Neutrophil (primary cell): ENCODE results near the gene KCTD4.

ENCODE experiments used
- H3K27ac ChIP-seq: fragments of 200-600 bp; sonication (generic); 2 replicates; pipeline ENCODE4 v1.5.1; 2016; ENCODE audit warnings: mild to moderate bottlenecking, moderate library complexity
- H3K27me3 ChIP-seq: fragments of 200-600 bp; sonication (generic); 2 replicates; pipeline ENCODE4 v1.6.0; 2016; ENCODE audit warnings: mild to moderate bottlenecking
- H3K36me3 ChIP-seq: fragments of 200-600 bp; sonication (generic); 2 replicates; pipeline ENCODE4 v1.5.1; 2017
- H3K4me1 ChIP-seq, 2 experiments: fragments of 200-600 bp in 1 of 2; sonication (generic) in 1 of 2; 1 replicate in 1 of 2; 2 replicates in 1 of 2; pipeline versions ENCODE4 v1.5.1 to v1.6.1; 2013 to 2016; ENCODE audit warnings: low read depth in 1 of 2, low read length in 1 of 2, mild to moderate bottlenecking in 1 of 2, moderate library complexity in 1 of 2; ENCODE audit not compliant: control insufficient read depth in 1 of 2, insufficient read depth in 1 of 2
- H3K4me3 ChIP-seq, 2 experiments: fragments of 200-600 bp in 1 of 2; sonication (generic) in 1 of 2; 1 replicate in 1 of 2; 2 replicates in 1 of 2; pipeline ENCODE4 v1.5.1; 2013 to 2016; ENCODE audit warnings: low read depth in 1 of 2, low read length in 1 of 2, mild to moderate bottlenecking in 1 of 2, moderate library complexity in 1 of 2
- H3K9me3 ChIP-seq: fragments of 200-600 bp; sonication (generic); 2 replicates; pipeline ENCODE4 v1.5.1; 2016
- TF ChIP-seq, protein P1 (sequence below): fragments of 200-600 bp; sonication (generic); IDR thresholded peaks from 2 replicates; pipeline ENCODE4 v1.5.1; 2016; ENCODE audit warnings: antibody characterized with exemption

Gene KCTD4

DNA sequence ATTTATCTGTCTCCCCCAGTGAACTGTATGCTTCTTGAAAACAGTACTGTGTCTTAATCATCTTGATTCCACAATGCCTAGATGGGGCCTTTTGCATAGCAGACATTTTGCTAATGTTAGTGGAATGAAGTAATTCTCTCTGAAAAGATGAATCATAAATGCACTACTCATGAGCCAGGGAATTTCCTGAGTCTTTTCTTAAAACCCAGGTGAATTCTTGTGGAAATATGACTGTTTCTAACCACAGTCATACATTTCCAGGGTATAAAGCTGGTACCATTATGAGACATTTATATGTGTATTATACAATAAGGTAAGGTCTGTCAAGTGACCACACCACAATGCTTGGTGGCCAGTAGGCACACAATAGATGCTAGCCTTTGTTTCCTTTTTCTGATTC is 5.5 kb upstream of the KCTD4 start:
- TF ChIP-seq, protein P1, sequence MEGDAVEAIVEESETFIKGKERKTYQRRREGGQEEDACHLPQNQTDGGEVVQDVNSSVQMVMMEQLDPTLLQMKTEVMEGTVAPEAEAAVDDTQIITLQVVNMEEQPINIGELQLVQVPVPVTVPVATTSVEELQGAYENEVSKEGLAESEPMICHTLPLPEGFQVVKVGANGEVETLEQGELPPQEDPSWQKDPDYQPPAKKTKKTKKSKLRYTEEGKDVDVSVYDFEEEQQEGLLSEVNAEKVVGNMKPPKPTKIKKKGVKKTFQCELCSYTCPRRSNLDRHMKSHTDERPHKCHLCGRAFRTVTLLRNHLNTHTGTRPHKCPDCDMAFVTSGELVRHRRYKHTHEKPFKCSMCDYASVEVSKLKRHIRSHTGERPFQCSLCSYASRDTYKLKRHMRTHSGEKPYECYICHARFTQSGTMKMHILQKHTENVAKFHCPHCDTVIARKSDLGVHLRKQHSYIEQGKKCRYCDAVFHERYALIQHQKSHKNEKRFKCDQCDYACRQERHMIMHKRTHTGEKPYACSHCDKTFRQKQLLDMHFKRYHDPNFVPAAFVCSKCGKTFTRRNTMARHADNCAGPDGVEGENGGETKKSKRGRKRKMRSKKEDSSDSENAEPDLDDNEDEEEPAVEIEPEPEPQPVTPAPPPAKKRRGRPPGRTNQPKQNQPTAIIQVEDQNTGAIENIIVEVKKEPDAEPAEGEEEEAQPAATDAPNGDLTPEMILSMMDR = no peak
- Histone ChIP-seq H3K9me3 (no peaks in the 10 kb centered on the region), H3K4me1 (peaks cover 0 to 8% of the 10 kb centered on the region in 2 experiments), H3K36me3 (peaks cover 14% of the 10 kb centered on the region), H3K4me3 (no peak overlapping the region), H3K27me3 (no peaks in the 10 kb centered on the region), H3K27ac (no peak overlapping the region)

DNA sequence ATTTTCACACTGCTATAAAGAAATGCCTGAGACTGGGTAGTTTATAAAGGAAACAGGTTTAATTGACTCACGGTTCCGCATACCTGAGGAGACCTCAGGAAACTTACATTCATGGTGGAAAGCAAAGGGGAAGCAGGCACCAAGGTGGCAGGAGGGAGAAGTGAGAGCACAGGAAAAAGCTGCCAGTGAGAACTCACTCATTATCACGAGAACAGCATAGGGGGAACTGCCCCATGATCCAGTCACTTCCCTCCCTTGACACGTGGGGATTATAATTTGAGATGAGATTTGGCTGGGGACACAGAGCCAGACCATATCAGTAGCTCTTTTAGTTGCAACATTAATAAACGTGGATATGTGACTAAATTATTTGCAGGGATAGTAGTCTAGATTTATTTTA is 4.3 kb upstream of the KCTD4 start:
- Histone ChIP-seq H3K27me3 (no peaks in the 10 kb centered on the region), H3K4me3 (no peak overlapping the region), H3K4me1 (peaks cover 7 to 16% of the 10 kb centered on the region in 2 experiments), H3K9me3 (no peaks in the 10 kb centered on the region), H3K27ac (no peak overlapping the region), H3K36me3 (peaks cover 11% of the 10 kb centered on the region)
- TF ChIP-seq, protein P1 = no peak

DNA sequence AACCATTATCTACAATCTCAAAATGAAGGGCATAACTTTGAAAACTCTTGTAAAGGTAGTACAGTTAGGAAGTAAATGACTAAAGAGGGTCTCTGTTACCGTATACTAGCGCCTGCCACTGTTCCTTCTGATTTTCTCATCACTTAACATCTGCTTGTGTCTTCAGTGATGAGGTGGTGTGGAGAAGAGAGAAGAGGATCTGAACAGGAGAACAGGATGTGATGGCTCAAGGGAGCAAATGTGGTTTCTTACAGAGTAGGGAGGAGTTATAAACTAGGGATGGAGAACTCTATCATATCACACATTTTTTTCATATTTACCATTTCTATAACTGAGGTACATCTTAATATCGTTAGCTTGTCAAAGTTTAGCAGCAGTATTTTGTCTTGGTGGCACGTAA is 1.1 kb downstream of the KCTD4 start:
- TF ChIP-seq, protein P1 = no peak
- Histone ChIP-seq H3K9me3 (no peaks in the 10 kb centered on the region), H3K4me3 (no peak overlapping the region), H3K27ac (no peak overlapping the region), H3K4me1 (peaks cover 20 to 23% of the 10 kb centered on the region in 2 experiments), H3K27me3 (no peaks in the 10 kb centered on the region), H3K36me3 (no peaks in the 10 kb centered on the region)

DNA sequence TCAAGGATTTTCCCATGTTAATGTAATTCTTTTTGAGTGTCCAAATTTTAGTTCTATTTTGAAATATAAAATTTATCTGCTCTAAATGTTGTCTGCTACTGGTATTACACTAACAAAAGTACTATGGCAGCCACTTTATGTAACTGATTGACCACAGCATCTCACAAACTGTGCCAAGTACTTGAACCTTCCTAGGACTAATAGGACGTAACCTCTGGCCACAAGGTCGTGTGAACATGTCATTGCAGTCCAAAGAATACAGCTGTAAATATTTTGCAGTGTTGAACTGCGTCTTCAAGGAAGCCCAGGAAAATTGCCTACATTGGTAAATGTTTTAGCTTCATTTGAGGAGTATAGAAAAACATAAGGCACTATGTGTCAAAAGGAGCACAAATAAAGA is 1.9 kb downstream of the KCTD4 start:
- H3K4me1 ChIP-seq = peaks cover 25 to 27% of the 10 kb centered on the region in 2 experiments

DNA sequence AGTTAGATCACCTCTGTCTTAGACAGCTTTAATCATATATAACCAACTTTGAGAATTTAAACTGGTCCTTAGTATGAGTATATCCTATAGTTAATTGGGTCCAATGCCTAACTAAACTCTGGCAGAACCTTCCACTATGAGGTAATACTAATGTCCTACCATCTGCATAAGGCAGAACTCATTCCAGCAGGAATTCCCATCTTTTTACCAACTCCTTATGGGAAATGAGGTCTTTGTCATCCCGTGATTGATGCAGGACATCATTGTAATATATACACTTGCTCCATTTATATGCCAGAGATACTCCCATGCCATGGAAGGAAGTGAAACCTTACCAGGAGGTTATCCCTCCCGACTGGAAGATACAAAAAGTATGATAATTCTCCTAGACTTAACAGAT is 2.8 kb downstream of the KCTD4 start:
- H3K27me3 ChIP-seq = no peaks in the 10 kb centered on the region
- TF ChIP-seq, protein P1 = no peak
- no peak overlapping the region for H3K27ac ChIP-seq
- H3K4me3 ChIP-seq = no peak overlapping the region
- no peaks in the 10 kb centered on the region for H3K9me3 ChIP-seq
- no peaks in the 10 kb centered on the region for H3K36me3 ChIP-seq
- peaks cover 25 to 27% of the 10 kb centered on the region in 2 experiments for H3K4me1 ChIP-seq

More for the DNA sequence above, 1.9 kb downstream of the KCTD4 start:
- H3K36me3 ChIP-seq = no peaks in the 10 kb centered on the region
- no peaks in the 10 kb centered on the region for H3K9me3 ChIP-seq
- no peak overlapping the region for H3K4me3 ChIP-seq
- H3K27me3 ChIP-seq = no peaks in the 10 kb centered on the region
- TF ChIP-seq, protein P1 = no peak
- no peak overlapping the region for H3K27ac ChIP-seq

DNA sequence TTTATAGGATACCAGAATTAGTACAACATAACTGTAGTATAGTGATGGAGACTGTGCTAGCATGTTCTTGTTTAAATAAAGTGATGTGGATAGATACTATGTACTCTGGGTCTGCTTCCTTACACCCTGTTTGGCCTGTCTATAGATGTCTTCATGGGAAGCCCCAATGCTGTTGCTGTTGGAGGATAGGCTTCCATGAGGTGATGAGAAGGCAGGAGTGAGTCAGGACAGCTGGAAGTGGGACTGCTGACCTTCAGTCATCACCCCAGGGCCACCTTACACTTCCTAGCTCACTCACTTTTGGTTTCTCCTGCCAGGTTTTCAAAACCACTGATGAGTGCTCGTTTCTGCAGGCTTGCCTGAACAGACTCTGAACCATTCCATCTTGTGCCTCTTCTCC is 4.2 kb downstream of the KCTD4 start:
- TF ChIP-seq, protein P1 = no peak
- Histone ChIP-seq H3K27ac (no peak overlapping the region), H3K9me3 (no peaks in the 10 kb centered on the region), H3K4me3 (no peak overlapping the region), H3K36me3 (no peaks in the 10 kb centered on the region), H3K4me1 (peaks cover 25 to 27% of the 10 kb centered on the region in 2 experiments), H3K27me3 (no peaks in the 10 kb centered on the region)
